ENCODE measurements around the gene NME3. TPM values are rescaled to one million over a fixed set of nuclear protein-coding genes. Genes with fewer than 3 reads are reported as not detected.

NME3 gene
- total and polyA plus RNA-seq, 4 donors, result 10.4 to 38.0 (median 19.4) TPM

DNA sequence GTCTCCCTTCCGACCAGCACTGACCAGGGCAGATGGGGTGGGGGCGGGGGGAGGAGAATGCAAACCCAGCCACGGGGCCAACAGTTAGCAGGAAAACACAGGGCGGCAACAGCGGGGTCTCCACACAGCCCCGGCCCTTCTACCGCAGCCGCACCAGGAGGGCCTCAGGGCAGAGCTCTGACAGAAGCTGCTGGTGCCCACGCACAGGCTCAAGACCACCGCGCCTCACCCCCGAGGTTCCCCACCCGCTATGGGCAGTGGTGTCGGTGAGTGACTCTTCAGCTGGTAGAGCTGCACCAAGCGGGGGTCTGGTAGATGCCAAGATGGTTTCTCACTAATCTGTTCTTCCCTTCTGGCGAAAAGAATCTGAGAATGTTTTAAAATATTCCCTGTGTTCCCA, 39.2 kb upstream of the NME3 start:
- no peaks in the 10 kb centered on the region for H3K9me3 ChIP-seq (ENCODE audit: control insufficient read depth in 4 of 4, low read length in 3 of 4)
- H3K4me1 ChIP-seq (ENCODE audit: control insufficient read depth in 4 of 4, insufficient read depth in 4 of 4, low read length in 3 of 4), result peaks cover 0 to 20% (median 15%) of the 10 kb centered on the region in 4 donors
- H3K27me3 ChIP-seq (ENCODE audit: control insufficient read depth in 4 of 4, insufficient read depth in 4 of 4, low read length in 3 of 4), result no peaks in the 10 kb centered on the region
- whole genome bisulfite sequencing, result 95% methylated on average over 16 of the region's 16 CpGs
- H3K4me3 ChIP-seq (ENCODE audit: low read depth in 1 of 3, low read length in 3 of 3), result no peak overlapping the region
- no peak for DNase-seq (ENCODE audit: low spot score)
- no peak overlapping the region for H3K27ac ChIP-seq (ENCODE audit: low read depth in 1 of 2, low read length in 2 of 2)
- H3K36me3 ChIP-seq (ENCODE audit: control insufficient read depth in 4 of 4, insufficient read depth in 3 of 4, low read depth in 1 of 4, low read length in 3 of 4), result peaks cover 11 to 37% (median 28%) of the 10 kb centered on the region in 4 donors
- no peak for TF ChIP-seq RXRA (IDR thresholded peaks at IDR 0.05)
- TF ChIP-seq FOXA1 (IDR thresholded peaks at IDR 0.05), result no peak
- no peak for TF ChIP-seq EGR1 (IDR thresholded peaks at IDR 0.05; ENCODE audit: low read depth in 2 of 2)
- TF ChIP-seq GABPA (IDR thresholded peaks at IDR 0.05 in 1 of 2, conservative IDR thresholded peaks at IDR 0.05 in 1 of 2), result no peak
- H3K9ac ChIP-seq (ENCODE audit: low read depth in 1 of 2, low read length in 2 of 2), result no peak overlapping the region

DNA sequence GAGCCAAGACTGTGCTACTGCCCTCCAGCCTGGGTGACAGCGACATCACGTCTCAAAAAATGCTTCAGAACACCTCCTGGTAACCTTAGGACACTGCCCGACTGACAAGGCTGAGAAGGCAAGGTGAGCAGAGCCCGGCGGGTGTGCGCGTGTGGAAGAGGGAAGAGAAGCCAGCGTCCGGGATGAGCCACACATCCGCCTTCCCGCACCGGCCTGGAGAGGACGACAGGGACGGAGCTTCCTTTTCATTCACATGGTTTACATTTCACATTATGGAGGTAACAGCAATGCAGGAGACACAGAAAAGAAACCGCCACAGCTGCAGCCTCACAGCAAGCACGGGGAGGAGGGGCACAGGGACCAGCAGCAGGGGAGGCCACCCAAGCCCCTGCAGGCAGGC, 38.8 kb upstream of the NME3 start:
- 95% methylated on average over 16 of the region's 16 CpGs for WGBS
- no peak for DNase-seq (ENCODE audit: low spot score)

More for the DNA sequence above, 38.8 kb upstream of the NME3 start:
- Histone ChIP-seq H3K27ac (ENCODE audit: low read depth in 1 of 2, low read length in 2 of 2) (no peak overlapping the region), H3K9me3 (ENCODE audit: control insufficient read depth in 4 of 4, low read length in 3 of 4) (no peaks in the 10 kb centered on the region), H3K9ac (ENCODE audit: low read depth in 1 of 2, low read length in 2 of 2) (no peak overlapping the region), H3K4me1 (ENCODE audit: control insufficient read depth in 4 of 4, insufficient read depth in 4 of 4, low read length in 3 of 4) (peaks cover 0 to 17% (median 12%) of the 10 kb centered on the region in 4 donors), H3K4me3 (ENCODE audit: low read depth in 1 of 3, low read length in 3 of 3) (no peak overlapping the region), H3K36me3 (ENCODE audit: control insufficient read depth in 4 of 4, insufficient read depth in 3 of 4, low read depth in 1 of 4, low read length in 3 of 4) (peaks cover 13 to 32% (median 27%) of the 10 kb centered on the region in 4 donors), H3K27me3 (ENCODE audit: control insufficient read depth in 4 of 4, insufficient read depth in 4 of 4, low read length in 3 of 4) (no peaks in the 10 kb centered on the region)
- TF ChIP-seq GABPA (IDR thresholded peaks at IDR 0.05 in 1 of 2, conservative IDR thresholded peaks at IDR 0.05 in 1 of 2) (no peak), HNF4A (conservative IDR thresholded peaks at IDR 0.05) (no peak), NR2F2 (IDR thresholded peaks at IDR 0.05) (no peak), HNF4G (IDR thresholded peaks at IDR 0.05) (no peak), REST (IDR thresholded peaks at IDR 0.05) (no peak), RXRA (IDR thresholded peaks at IDR 0.05) (no peak), SP1 (IDR thresholded peaks at IDR 0.05) (no peak), CTCF (IDR thresholded peaks at IDR 0.05; ENCODE audit: low read depth, low read length, missing input control) (no peak)
- TF ChIP-seq, protein P1, sequence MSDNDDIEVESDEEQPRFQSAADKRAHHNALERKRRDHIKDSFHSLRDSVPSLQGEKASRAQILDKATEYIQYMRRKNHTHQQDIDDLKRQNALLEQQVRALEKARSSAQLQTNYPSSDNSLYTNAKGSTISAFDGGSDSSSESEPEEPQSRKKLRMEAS (IDR thresholded peaks at IDR 0.05), result no peak
- TF ChIP-seq, protein P2, sequence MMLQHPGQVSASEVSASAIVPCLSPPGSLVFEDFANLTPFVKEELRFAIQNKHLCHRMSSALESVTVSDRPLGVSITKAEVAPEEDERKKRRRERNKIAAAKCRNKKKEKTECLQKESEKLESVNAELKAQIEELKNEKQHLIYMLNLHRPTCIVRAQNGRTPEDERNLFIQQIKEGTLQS (IDR thresholded peaks at IDR 0.05), result no peak
